ENCODE data around the gene HPS4.

GRCh38 chr22:26476705-26477340 is 6.8 kb downstream of the HPS4 start:
- TF ChIP-seq, protein P1, sequence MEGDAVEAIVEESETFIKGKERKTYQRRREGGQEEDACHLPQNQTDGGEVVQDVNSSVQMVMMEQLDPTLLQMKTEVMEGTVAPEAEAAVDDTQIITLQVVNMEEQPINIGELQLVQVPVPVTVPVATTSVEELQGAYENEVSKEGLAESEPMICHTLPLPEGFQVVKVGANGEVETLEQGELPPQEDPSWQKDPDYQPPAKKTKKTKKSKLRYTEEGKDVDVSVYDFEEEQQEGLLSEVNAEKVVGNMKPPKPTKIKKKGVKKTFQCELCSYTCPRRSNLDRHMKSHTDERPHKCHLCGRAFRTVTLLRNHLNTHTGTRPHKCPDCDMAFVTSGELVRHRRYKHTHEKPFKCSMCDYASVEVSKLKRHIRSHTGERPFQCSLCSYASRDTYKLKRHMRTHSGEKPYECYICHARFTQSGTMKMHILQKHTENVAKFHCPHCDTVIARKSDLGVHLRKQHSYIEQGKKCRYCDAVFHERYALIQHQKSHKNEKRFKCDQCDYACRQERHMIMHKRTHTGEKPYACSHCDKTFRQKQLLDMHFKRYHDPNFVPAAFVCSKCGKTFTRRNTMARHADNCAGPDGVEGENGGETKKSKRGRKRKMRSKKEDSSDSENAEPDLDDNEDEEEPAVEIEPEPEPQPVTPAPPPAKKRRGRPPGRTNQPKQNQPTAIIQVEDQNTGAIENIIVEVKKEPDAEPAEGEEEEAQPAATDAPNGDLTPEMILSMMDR (IDR thresholded peaks at IDR 0.05): no peak
- TF ChIP-seq EZH2phosphoT487 (IDR thresholded peaks at IDR 0.05): no peak
- TF ChIP-seq EZH2 (IDR thresholded peaks at IDR 0.05): no peak
